Panc1 (cell line): ENCODE measurements around the gene CD151. TPM values are rescaled to one million over a fixed set of nuclear protein-coding genes. Genes with fewer than 3 reads are reported as not detected.

Experiments used
- ATAC-seq: fragments of 200-7000 bp; cut with Tn5 transposase; 2 replicates; pipeline ENCODE4 v1.9.1; 2020; ENCODE audit warnings: mild to moderate bottlenecking, moderate library complexity
- BruUV-seq: library from RNA; stranded (reverse); fragments of 400-500 nt; replicated peaks from 2 replicates; lab custom pipeline; 2021; lab: Mats Ljungman, UMichigan
- CTCF ChIA-PET: fragments of 300-600 bp; sonication (Branson Sonifier 250); formaldehyde crosslinking; loops from one replicate; lab custom pipeline; 2022; ENCODE audit warnings: antibody characterized with exemption; lab: Charles Lee
- POLR2A ChIA-PET: fragments of 300-600 bp; sonication (Branson Sonifier 250); formaldehyde crosslinking; loops from one replicate; lab custom pipeline; 2022; ENCODE audit warnings: antibody characterized with exemption; lab: Charles Lee
- DNase-seq: peaks from one replicate; pipeline ENCODE4 v3.0.0-alpha.2; 2010; ENCODE audit warnings: low read depth, low spot score
- H3K27ac ChIP-seq: 2 replicates; pipeline ENCODE4 v1.5.1; 2011; ENCODE audit warnings: mild to moderate bottlenecking, low read length, inconsistent platforms
- H3K27me3 ChIP-seq: fragments of 200-500 bp; sonication (Bioruptor generic); 2 replicates; pipeline ENCODE4 v1.6.0; 2014; ENCODE audit warnings: low read length, inconsistent platforms; ENCODE audit not compliant: control insufficient read depth, insufficient read depth
- H3K36me3 ChIP-seq: fragments of 200-500 bp; sonication (Bioruptor generic); 2 replicates; pipeline ENCODE4 v1.5.1; 2014; ENCODE audit warnings: inconsistent platforms, mild to moderate bottlenecking, low read length, moderate library complexity; ENCODE audit not compliant: control insufficient read depth, insufficient read depth
- H3K4me1 ChIP-seq: 2 replicates; pipeline ENCODE4 v1.5.1; 2011; ENCODE audit warnings: inconsistent platforms, mild to moderate bottlenecking, low read length, moderate library complexity; ENCODE audit not compliant: control insufficient read depth, insufficient read depth
- H3K4me3 ChIP-seq, 2 experiments: 2 replicates each; pipeline ENCODE4 v1.5.1; 2011 to 2012; ENCODE audit warnings: low read depth in 2 of 2, low read length in 2 of 2, mild to moderate bottlenecking in 2 of 2, inconsistent platforms in 1 of 2, moderate library complexity in 1 of 2
- H3K9me3 ChIP-seq: fragments of 200-500 bp; sonication (Bioruptor generic); 2 replicates; pipeline ENCODE4 v1.5.1; 2014; ENCODE audit warnings: low read depth, mild to moderate bottlenecking, inconsistent platforms, low read length, moderate library complexity; ENCODE audit not compliant: control insufficient read depth, insufficient read depth
- POLR2AphosphoS5 ChIP-seq: IDR thresholded peaks from 2 replicates; pipeline ENCODE4 v1.6.1; 2012; ENCODE audit warnings: mild to moderate bottlenecking, low read depth, low read length, moderate library complexity
- SIN3A ChIP-seq: IDR thresholded peaks from 2 replicates; pipeline ENCODE4 v1.6.1; 2012; ENCODE audit warnings: low read depth, mild to moderate bottlenecking, low read length, moderate library complexity, borderline replicate concordance; ENCODE audit not compliant: insufficient read depth
- TCF7L2 ChIP-seq: IDR thresholded peaks from 2 replicates; pipeline ENCODE4 v1.6.1; 2011; ENCODE audit warnings: mild to moderate bottlenecking, low read depth, low read length, inconsistent platforms
- in situ Hi-C: cut with HindIII; loops from 2 replicates; pipeline ENCODE4 v1.10.0; 2016; ENCODE audit warnings: low sequenced_read_pairs, low pct_unique_long_range_greater_than_20kb
- intact Hi-C: fragments of 100-400 bp; cut with micrococcal nuclease; formaldehyde crosslinking; loops from one replicate; pipeline ENCODE4 v1.10.0; 2022; ENCODE audit not compliant: unreplicated experiment
- total RNA-seq: library from RNA; stranded (reverse); gene quantifications from one replicate; pipeline ENCODE4 v1.2.1, GENCODE V29; 2021; ENCODE audit not compliant: unreplicated experiment
- TF ChIP-seq, protein P1 (sequence below), 2 experiments: IDR thresholded peaks; 2 replicates each; pipeline ENCODE4 v1.6.1; 2011 to 2012; ENCODE audit warnings: low read depth in 2 of 2, control low read depth in 1 of 2, low read length in 1 of 2, mild to moderate bottlenecking in 1 of 2, moderate library complexity in 1 of 2; ENCODE audit not compliant: insufficient read depth in 1 of 2
- TF ChIP-seq, protein P2 (sequence below): fragments of 450-650 bp; IDR thresholded peaks from 2 replicates; pipeline ENCODE4 v1.5.1; 2017; ENCODE audit warnings: mild to moderate bottlenecking

The CD151 gene
- total RNA-seq, 1 experiment from 2014 or later, result 680 TPM

DNA sequence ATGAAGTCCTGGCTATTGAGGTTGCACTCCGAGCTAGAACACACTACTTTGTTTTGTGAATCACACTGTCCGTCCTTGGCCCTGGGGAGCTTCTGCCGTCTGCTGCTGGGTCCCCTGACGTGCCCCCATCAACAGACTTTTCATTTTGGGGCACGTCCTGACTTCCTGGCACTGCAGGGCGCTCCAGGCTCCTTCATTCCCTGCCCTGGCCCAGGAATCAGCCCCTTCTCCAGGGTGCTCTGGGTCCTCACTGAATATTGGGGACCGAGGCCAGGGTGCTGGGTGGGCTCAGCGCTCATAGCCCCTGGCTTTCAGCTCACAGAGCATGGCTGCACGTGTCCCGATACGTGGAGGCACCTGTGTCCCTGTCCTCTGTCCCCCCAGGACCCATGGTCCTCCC is 32.1 kb downstream of the CD151 start:
- intact Hi-C loops (no loop called here), in situ Hi-C loops (no loop called here)
- ChIA-PET CTCF (no interaction called here), POLR2A (no interaction called here)
- peak overlapping the region; percentile 1; the same call in 1 of the 2 replicates for H3K27ac ChIP-seq
- DNase-seq, result no peak
- H3K27me3 ChIP-seq, result no peaks in the 10 kb centered on the region
- no peaks in the 10 kb centered on the region for H3K36me3 ChIP-seq
- no peak overlapping the region for H3K4me3 ChIP-seq
- ATAC-seq, result no peak
- no peaks in the 10 kb centered on the region for H3K9me3 ChIP-seq
- TF ChIP-seq, protein P1, sequence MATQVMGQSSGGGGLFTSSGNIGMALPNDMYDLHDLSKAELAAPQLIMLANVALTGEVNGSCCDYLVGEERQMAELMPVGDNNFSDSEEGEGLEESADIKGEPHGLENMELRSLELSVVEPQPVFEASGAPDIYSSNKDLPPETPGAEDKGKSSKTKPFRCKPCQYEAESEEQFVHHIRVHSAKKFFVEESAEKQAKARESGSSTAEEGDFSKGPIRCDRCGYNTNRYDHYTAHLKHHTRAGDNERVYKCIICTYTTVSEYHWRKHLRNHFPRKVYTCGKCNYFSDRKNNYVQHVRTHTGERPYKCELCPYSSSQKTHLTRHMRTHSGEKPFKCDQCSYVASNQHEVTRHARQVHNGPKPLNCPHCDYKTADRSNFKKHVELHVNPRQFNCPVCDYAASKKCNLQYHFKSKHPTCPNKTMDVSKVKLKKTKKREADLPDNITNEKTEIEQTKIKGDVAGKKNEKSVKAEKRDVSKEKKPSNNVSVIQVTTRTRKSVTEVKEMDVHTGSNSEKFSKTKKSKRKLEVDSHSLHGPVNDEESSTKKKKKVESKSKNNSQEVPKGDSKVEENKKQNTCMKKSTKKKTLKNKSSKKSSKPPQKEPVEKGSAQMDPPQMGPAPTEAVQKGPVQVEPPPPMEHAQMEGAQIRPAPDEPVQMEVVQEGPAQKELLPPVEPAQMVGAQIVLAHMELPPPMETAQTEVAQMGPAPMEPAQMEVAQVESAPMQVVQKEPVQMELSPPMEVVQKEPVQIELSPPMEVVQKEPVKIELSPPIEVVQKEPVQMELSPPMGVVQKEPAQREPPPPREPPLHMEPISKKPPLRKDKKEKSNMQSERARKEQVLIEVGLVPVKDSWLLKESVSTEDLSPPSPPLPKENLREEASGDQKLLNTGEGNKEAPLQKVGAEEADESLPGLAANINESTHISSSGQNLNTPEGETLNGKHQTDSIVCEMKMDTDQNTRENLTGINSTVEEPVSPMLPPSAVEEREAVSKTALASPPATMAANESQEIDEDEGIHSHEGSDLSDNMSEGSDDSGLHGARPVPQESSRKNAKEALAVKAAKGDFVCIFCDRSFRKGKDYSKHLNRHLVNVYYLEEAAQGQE (IDR thresholded peaks at IDR 0.05; ENCODE audit: insufficient read depth in 1 of 2, low read depth in 2 of 2, low read length in 1 of 2), result no peak
- no peak for TF ChIP-seq SIN3A
- BruUV-seq, result no TSS peak
- peaks cover 75% of the 10 kb centered on the region for H3K4me1 ChIP-seq

DNA sequence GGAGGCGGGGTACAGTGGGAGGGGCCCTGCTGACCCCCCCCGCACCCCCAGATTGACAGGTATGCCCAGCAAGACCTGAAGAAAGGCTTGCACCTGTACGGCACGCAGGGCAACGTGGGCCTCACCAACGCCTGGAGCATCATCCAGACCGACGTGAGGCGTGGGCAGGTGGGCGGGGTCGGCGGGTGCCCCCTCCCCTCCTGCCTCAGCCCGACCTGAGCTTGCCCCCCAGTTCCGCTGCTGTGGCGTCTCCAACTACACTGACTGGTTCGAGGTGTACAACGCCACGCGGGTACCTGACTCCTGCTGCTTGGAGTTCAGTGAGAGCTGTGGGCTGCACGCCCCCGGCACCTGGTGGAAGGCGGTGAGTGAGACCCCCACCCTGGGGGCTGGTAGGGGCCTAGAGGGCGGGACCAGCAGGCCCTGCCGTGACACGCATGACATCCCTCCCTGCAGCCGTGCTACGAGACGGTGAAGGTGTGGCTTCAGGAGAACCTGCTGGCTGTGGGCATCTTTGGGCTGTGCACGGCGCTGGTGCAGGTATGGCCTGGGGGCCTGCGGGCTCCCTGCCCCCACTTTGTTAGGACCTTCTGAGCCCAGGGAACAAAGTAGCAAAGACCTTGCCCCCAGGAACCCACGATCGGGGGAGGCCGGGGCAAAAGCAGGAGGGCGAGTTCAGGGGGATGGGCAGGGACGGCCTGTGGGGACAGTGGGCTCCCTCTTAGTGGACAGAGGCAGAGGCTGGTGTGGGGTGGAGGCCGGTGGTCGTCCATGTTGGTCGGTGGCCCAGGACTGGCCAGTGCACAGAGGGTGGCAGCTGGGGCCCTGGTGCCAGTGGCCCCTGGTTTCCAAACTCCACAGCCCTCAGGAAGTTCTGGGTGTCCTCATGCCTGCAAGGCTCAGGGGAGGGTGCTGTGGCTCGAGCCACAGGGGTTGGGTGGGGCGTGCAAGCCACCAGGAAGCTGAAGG is 33.0 kb downstream of the CD151 start:
- H3K36me3 ChIP-seq, result no peaks in the 10 kb centered on the region
- H3K27ac ChIP-seq, result peak overlapping the region; percentile 21; the same call in 1 of the 2 replicates
- no TSS peak for BruUV-seq
- DNase-seq, result no peak
- H3K27me3 ChIP-seq, result no peaks in the 10 kb centered on the region
- ChIA-PET POLR2A (interaction anchor here (0.7 to 1.0 kb wide), 3 partner anchors 20 to 578 kb away, joined by 4 to 13 read pairs (median 6); no protein-coding TSS in a partner anchor), CTCF (no interaction called here)
- no peak; the same call in 1 of the 2 replicates for TF ChIP-seq POLR2AphosphoS5
- TF ChIP-seq, protein P2, sequence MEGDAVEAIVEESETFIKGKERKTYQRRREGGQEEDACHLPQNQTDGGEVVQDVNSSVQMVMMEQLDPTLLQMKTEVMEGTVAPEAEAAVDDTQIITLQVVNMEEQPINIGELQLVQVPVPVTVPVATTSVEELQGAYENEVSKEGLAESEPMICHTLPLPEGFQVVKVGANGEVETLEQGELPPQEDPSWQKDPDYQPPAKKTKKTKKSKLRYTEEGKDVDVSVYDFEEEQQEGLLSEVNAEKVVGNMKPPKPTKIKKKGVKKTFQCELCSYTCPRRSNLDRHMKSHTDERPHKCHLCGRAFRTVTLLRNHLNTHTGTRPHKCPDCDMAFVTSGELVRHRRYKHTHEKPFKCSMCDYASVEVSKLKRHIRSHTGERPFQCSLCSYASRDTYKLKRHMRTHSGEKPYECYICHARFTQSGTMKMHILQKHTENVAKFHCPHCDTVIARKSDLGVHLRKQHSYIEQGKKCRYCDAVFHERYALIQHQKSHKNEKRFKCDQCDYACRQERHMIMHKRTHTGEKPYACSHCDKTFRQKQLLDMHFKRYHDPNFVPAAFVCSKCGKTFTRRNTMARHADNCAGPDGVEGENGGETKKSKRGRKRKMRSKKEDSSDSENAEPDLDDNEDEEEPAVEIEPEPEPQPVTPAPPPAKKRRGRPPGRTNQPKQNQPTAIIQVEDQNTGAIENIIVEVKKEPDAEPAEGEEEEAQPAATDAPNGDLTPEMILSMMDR, result no peak
- TF ChIP-seq TCF7L2, result no peak
- no peak for TF ChIP-seq SIN3A
- TF ChIP-seq, protein P1 (IDR thresholded peaks at IDR 0.05; ENCODE audit: insufficient read depth in 1 of 2, low read depth in 2 of 2, low read length in 1 of 2), result no peak
- peaks cover 66% of the 10 kb centered on the region for H3K4me1 ChIP-seq
- in situ Hi-C loops (no loop called here), intact Hi-C loops (no loop called here)
- H3K4me3 ChIP-seq, result no peak overlapping the region
- no peaks in the 10 kb centered on the region for H3K9me3 ChIP-seq
- ATAC-seq, result peak; percentile 4
